Measurements from ENCODE around the gene LIMS2.

The LIMS2 gene

GRCh38 chr2:127597046-127597983 lies 78.0 kb downstream of the LIMS2 start:
- Mint-ChIP-seq H3K27me3 (peaks cover 19 to 32% of the 10 kb centered on the region in 2 donors), H3K27ac (no peak overlapping the region), H3K9me3 (no peaks in the 10 kb centered on the region), H3K4me3 (no peak overlapping the region), H3K4me1 (ENCODE audit: low read depth in 2 of 2) (no peaks in the 10 kb centered on the region), H3K36me3 (ENCODE audit: insufficient read depth) (no peaks in the 10 kb centered on the region)
- ATAC-seq (replicated peaks) (no peak), DNase-seq (no peak)

GRCh38 chr2:127596311-127597045 lies 78.9 kb downstream of the LIMS2 start:
- Mint-ChIP-seq H3K4me3 (no peak overlapping the region), H3K27ac (no peak overlapping the region), H3K9me3 (no peaks in the 10 kb centered on the region), H3K4me1 (ENCODE audit: low read depth in 2 of 2) (no peaks in the 10 kb centered on the region), H3K36me3 (ENCODE audit: insufficient read depth) (no peaks in the 10 kb centered on the region), H3K27me3 (peaks cover 17 to 32% of the 10 kb centered on the region in 2 donors)
- DNase-seq (no peak), ATAC-seq (replicated peaks) (no peak)

- Mint-ChIP-seq H3K4me3 (no peak overlapping the region), H3K36me3 (ENCODE audit: insufficient read depth) (no peaks in the 10 kb centered on the region), H3K27ac (no peak overlapping the region), H3K9me3 (no peaks in the 10 kb centered on the region), H3K4me1 (ENCODE audit: low read depth in 2 of 2) (no peaks in the 10 kb centered on the region), H3K27me3 (peaks cover 6 to 12% of the 10 kb centered on the region in 2 donors)
- ATAC-seq (replicated peaks) (no peak), DNase-seq (no peak)
These were observed 81.2 kb downstream of the LIMS2 start for GRCh38 chr2:127594116-127594591.

GRCh38 chr2:127593228-127594115 lies 81.9 kb downstream of the LIMS2 start:
- no peaks in the 10 kb centered on the region for H3K36me3 Mint-ChIP-seq (ENCODE audit: insufficient read depth)
- H3K27ac Mint-ChIP-seq, result no peak overlapping the region
- DNase-seq (no peak), ATAC-seq (replicated peaks) (no peak)
- no peak overlapping the region for H3K4me3 Mint-ChIP-seq
- no peaks in the 10 kb centered on the region for H3K9me3 Mint-ChIP-seq
- H3K4me1 Mint-ChIP-seq (ENCODE audit: low read depth in 2 of 2), result no peaks in the 10 kb centered on the region
- peaks cover 5 to 9% of the 10 kb centered on the region in 2 donors for H3K27me3 Mint-ChIP-seq

- ATAC-seq (replicated peaks) (no peak), DNase-seq (no peak)
- Mint-ChIP-seq H3K4me1 (ENCODE audit: low read depth in 2 of 2) (no peaks in the 10 kb centered on the region), H3K9me3 (no peaks in the 10 kb centered on the region), H3K27me3 (peaks cover 5 to 9% of the 10 kb centered on the region in 2 donors), H3K36me3 (ENCODE audit: insufficient read depth) (no peaks in the 10 kb centered on the region), H3K4me3 (no peak overlapping the region), H3K27ac (no peak overlapping the region)
These were observed 82.5 kb downstream of the LIMS2 start for GRCh38 chr2:127592761-127593227.

GRCh38 chr2:127591221-127591923 lies 84.0 kb downstream of the LIMS2 start:
- DNase-seq (peak in 2 of 3 experiments; percentile 12 to 22), ATAC-seq (replicated peaks) (peak; percentile 52)
- Mint-ChIP-seq H3K27me3 (peaks cover 0 to 11% of the 10 kb centered on the region in 2 donors), H3K4me3 (no peak overlapping the region), H3K36me3 (ENCODE audit: insufficient read depth) (no peaks in the 10 kb centered on the region), H3K9me3 (no peaks in the 10 kb centered on the region), H3K27ac (no peak overlapping the region), H3K4me1 (ENCODE audit: low read depth in 2 of 2) (no peaks in the 10 kb centered on the region)

GRCh38 chr2:127590386-127591190 lies 84.7 kb downstream of the LIMS2 start:
- ATAC-seq (replicated peaks) (no peak), DNase-seq (no peak)
- Mint-ChIP-seq H3K4me1 (ENCODE audit: low read depth in 2 of 2) (no peaks in the 10 kb centered on the region), H3K36me3 (ENCODE audit: insufficient read depth) (no peaks in the 10 kb centered on the region), H3K9me3 (no peaks in the 10 kb centered on the region), H3K27ac (no peak overlapping the region), H3K4me3 (no peak overlapping the region), H3K27me3 (peaks cover 7 to 16% of the 10 kb centered on the region in 2 donors)

GRCh38 chr2:127589841-127590240 lies 85.5 kb downstream of the LIMS2 start:
- Mint-ChIP-seq H3K27ac (no peak overlapping the region), H3K36me3 (ENCODE audit: insufficient read depth) (no peaks in the 10 kb centered on the region), H3K27me3 (peaks cover 7 to 23% of the 10 kb centered on the region in 2 donors), H3K9me3 (no peaks in the 10 kb centered on the region), H3K4me3 (no peak overlapping the region), H3K4me1 (ENCODE audit: low read depth in 2 of 2) (no peaks in the 10 kb centered on the region)
- ATAC-seq (replicated peaks) (no peak), DNase-seq (no peak)

- Mint-ChIP-seq H3K4me1 (ENCODE audit: low read depth in 2 of 2) (no peaks in the 10 kb centered on the region), H3K27me3 (peaks cover 7 to 28% of the 10 kb centered on the region in 2 donors), H3K4me3 (no peak overlapping the region), H3K27ac (no peak overlapping the region), H3K36me3 (ENCODE audit: insufficient read depth) (no peaks in the 10 kb centered on the region), H3K9me3 (no peaks in the 10 kb centered on the region)
- ATAC-seq (replicated peaks), result no peak
- DNase-seq, result no peak
These were observed 86.0 kb downstream of the LIMS2 start for GRCh38 chr2:127589358-127589757.
